Lung (tissue), 12 donors: ENCODE results near the gene FCRLA. TPM values are rescaled to one million over a fixed set of nuclear protein-coding genes. Genes with fewer than 3 reads are reported as not detected.

Experiments
- ATAC-seq: fragments of 200-7000 bp; cut with Tn5 transposase; one replicate; pipeline ENCODE4 v1.9.1; 2020; ENCODE audit warnings: moderate number of reproducible peaks; ENCODE audit not compliant: insufficient read depth, low FRiP score
- DNase-seq, 3 donors: peaks; one replicate each; pipeline ENCODE4 v3.0.0-alpha.2; 2013 to 2017
- H3K27ac ChIP-seq, 2 donors: one replicate each; pipeline ENCODE4 v1.5.1; 2013; ENCODE audit warnings: mild to moderate bottlenecking in 2 of 2, moderate library complexity in 2 of 2, control low read depth in 1 of 2, inconsistent platforms in 1 of 2, low read depth in 1 of 2, low read length in 1 of 2
- H3K27me3 ChIP-seq, 3 donors: one replicate each; pipeline ENCODE4 v1.5.1; 2013; ENCODE audit warnings: low read length in 2 of 3; ENCODE audit not compliant: control insufficient read depth in 3 of 3, insufficient read depth in 3 of 3
- H3K36me3 ChIP-seq, 4 donors: one replicate each; pipeline ENCODE4 v1.5.1; 2013; ENCODE audit warnings: low read length in 4 of 4, mild to moderate bottlenecking in 1 of 4, moderate library complexity in 1 of 4; ENCODE audit not compliant: control insufficient read depth in 4 of 4, insufficient read depth in 4 of 4
- H3K4me1 ChIP-seq, 5 donors: one replicate each; pipeline ENCODE4 v1.5.1; 2013; ENCODE audit warnings: low read length in 5 of 5, mild to moderate bottlenecking in 2 of 5, moderate library complexity in 1 of 5; ENCODE audit not compliant: control insufficient read depth in 5 of 5, insufficient read depth in 5 of 5
- H3K4me3 ChIP-seq: one replicate; pipeline ENCODE4 v1.5.1; 2013; ENCODE audit warnings: mild to moderate bottlenecking, control low read depth, moderate library complexity
- H3K9ac ChIP-seq, 2 donors: one replicate each; pipeline ENCODE4 v1.5.1; 2013; ENCODE audit warnings: low read length in 2 of 2, control low read depth in 1 of 2; ENCODE audit not compliant: insufficient read depth in 1 of 2
- H3K9me3 ChIP-seq, 4 donors: one replicate each; pipeline ENCODE4 v1.5.1; 2013; ENCODE audit warnings: low read length in 3 of 4, mild to moderate bottlenecking in 1 of 4, moderate library complexity in 1 of 4; ENCODE audit not compliant: control insufficient read depth in 4 of 4, insufficient read depth in 3 of 4
- WGBS, 2 donors: extraction: QIAGEN DNeasy Blood & Tissue Kit; methylation state at CpG; one replicate each; pipeline ENCODE4 v1.1.7; 2013; 5-methylcytosine and 5-hydroxymethylcytosine counted together
- polyA plus RNA-seq, 2 donors: library from polyadenylated mRNA; stranded (reverse); fragments of 200-250 nt; gene quantifications; one replicate each; pipeline ENCODE4 v1.2.1, GENCODE V29; 2013
- total RNA-seq, 2 donors: library from RNA; depleted of rRNA in 1 of 2; stranded (reverse); fragments of >200 nt in 1 of 2; gene quantifications; one replicate each; pipeline ENCODE4 v1.2.1, GENCODE V29; 2014 to 2021
- TF ChIP-seq, protein P1 (sequence below): IDR thresholded peaks from 2 replicates; pipeline ENCODE4 v1.5.1; 2012; ENCODE audit warnings: mild to moderate bottlenecking; ENCODE audit errors: control extremely low read depth, extremely low read depth
- donor health status: control.
- donor health status: control.
- donor health status: Bipolar disorder and iron deficiency.
- donor health status: healthy.
- donor health status: DM: yes; HTN: yes; CAD: no.

FCRLA gene
- total and polyA plus RNA-seq, 4 donors, result 0.14 to 3.9 (median 0.73) TPM

DNA sequence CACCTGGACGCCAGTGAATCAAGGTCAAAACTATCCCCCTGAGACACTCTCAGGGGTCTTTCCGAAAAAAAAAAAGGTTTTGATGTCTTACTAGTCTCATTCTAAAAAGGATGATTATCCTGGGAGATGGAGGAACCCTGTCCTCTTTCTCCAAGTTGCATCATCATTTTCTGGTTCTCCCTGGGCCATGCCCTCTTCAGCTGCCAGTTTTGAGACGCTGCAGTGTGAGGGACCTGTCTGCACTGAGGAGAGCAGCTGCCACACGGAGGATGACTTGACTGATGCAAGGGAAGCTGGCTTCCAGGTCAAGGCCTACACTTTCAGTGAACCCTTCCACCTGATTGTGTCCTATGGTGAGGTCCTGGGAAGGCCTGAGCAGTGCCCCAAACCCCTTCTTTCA is 3.5 kb downstream of the FCRLA start:
- 84 to 91% methylated on average over 4 of the region's 4 CpGs for WGBS, 2 donors
- ATAC-seq (no peak), DNase-seq (no peak)
- Histone ChIP-seq H3K4me1 (no peaks in the 10 kb centered on the region), H3K27ac (no peak overlapping the region), H3K36me3 (no peaks in the 10 kb centered on the region), H3K27me3 (no peaks in the 10 kb centered on the region), H3K4me3 (no peak overlapping the region), H3K9me3 (no peaks in the 10 kb centered on the region), H3K9ac (no peak overlapping the region)
- TF ChIP-seq, protein P1, sequence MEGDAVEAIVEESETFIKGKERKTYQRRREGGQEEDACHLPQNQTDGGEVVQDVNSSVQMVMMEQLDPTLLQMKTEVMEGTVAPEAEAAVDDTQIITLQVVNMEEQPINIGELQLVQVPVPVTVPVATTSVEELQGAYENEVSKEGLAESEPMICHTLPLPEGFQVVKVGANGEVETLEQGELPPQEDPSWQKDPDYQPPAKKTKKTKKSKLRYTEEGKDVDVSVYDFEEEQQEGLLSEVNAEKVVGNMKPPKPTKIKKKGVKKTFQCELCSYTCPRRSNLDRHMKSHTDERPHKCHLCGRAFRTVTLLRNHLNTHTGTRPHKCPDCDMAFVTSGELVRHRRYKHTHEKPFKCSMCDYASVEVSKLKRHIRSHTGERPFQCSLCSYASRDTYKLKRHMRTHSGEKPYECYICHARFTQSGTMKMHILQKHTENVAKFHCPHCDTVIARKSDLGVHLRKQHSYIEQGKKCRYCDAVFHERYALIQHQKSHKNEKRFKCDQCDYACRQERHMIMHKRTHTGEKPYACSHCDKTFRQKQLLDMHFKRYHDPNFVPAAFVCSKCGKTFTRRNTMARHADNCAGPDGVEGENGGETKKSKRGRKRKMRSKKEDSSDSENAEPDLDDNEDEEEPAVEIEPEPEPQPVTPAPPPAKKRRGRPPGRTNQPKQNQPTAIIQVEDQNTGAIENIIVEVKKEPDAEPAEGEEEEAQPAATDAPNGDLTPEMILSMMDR, result no peak

DNA sequence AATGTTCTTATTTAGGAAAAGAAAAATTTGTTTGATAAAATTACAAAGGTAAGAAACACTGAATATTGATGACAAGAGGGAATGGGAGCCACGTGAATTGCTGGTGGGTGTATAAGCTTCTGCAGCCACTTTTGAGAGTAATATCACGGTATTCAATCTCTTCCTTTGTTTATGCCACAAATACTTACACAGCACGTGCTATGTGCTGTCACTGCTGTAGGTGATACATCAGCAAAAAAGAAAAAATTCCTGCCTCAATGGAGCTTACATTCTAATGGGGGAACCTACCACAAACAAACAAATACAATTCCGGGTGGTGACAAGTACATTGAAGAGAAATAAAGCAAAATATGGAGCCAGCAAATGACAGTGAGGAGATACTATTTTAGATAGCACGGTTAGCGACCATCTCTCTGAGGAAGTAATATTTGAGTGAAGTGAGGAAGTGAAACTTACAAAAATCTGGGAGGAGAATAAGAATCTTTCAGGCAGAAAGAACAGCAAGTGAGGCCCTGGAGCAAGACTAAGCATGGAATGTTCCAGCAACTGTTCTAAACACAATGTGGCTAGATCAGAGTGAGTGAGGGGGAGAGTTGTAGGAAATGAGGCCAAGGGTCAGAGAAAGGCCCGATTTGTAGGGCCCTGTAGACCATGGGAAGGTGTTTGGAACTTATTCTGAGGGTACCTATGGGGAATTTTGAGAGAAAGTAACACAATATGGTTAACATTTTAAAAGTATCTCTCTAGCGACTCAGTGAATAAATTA is 11.7 kb downstream of the FCRLA start:
- WGBS, 2 donors, result 51 to 55% methylated on average over 8 of the region's 8 CpGs
- Histone ChIP-seq H3K27me3 (peaks cover 0 to 5% (median 2%) of the 10 kb centered on the region in 3 donors), H3K4me1 (peaks cover 0 to 5% (median 0%) of the 10 kb centered on the region in 5 donors), H3K9ac (no peak overlapping the region), H3K27ac (no peak overlapping the region), H3K9me3 (peaks cover 0 to 2% (median 0%) of the 10 kb centered on the region in 4 donors), H3K36me3 (no peaks in the 10 kb centered on the region), H3K4me3 (no peak overlapping the region)
- TF ChIP-seq, protein P1, result no peak
- no peak for DNase-seq
- no peak for ATAC-seq

DNA sequence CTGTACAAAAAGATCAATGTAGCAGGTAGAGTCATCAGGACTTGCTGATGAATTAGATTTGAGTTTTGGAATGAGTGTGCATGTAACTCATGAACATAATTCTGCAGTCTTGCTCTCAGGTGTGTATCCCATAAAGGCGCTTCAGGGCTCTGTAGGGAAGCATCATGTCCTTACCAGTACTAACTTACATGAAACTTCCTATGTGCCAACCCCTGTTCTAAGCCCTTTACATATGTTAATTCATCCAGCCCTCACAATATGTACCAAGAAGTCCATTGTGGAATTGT is 12.2 kb downstream of the FCRLA start:
- no peak overlapping the region for H3K9ac ChIP-seq
- peaks cover 0 to 5% (median 2%) of the 10 kb centered on the region in 3 donors for H3K27me3 ChIP-seq
- no peak for ATAC-seq
- TF ChIP-seq, protein P1, result no peak
- peaks cover 0 to 2% (median 0%) of the 10 kb centered on the region in 4 donors for H3K9me3 ChIP-seq
- H3K4me1 ChIP-seq, result peaks cover 0 to 5% (median 0%) of the 10 kb centered on the region in 5 donors
- 97 to 100% methylated on average over 1 of the region's 1 CpG for WGBS, 2 donors
- H3K4me3 ChIP-seq, result no peak overlapping the region
- no peaks in the 10 kb centered on the region for H3K36me3 ChIP-seq
- H3K27ac ChIP-seq, result no peak overlapping the region
- DNase-seq, result no peak
